Thoracic aorta (tissue), 2 donors: ENCODE results near the gene EMC9. TPM values are rescaled to one million over a fixed set of nuclear protein-coding genes. Genes with fewer than 3 reads are reported as not detected.

ENCODE experiments used
- ATAC-seq: fragments of 150-250 bp; one replicate; pipeline ENCODE4 v1.8.0; 2017; ENCODE audit warnings: low read depth; ENCODE audit not compliant: insufficient number of reproducible peaks, low FRiP score
- DNase-seq: peaks from one replicate; pipeline ENCODE4 v3.0.0-alpha.2; 2020; ENCODE audit warnings: low spot score
- H3K27ac ChIP-seq, 2 donors: fragments of 200-600 bp; sonication (generic); 1 replicate in 1 of 2; 2 replicates in 1 of 2; pipeline ENCODE4 v1.5.1; 2016; ENCODE audit warnings: mild to moderate bottlenecking in 2 of 2, moderate library complexity in 2 of 2
- H3K27me3 ChIP-seq: fragments of 200-600 bp; sonication (generic); replicated peaks from 2 replicates; pipeline ENCODE4 v1.6.0; 2016; ENCODE audit warnings: mild to moderate bottlenecking; ENCODE audit not compliant: insufficient read depth
- H3K36me3 ChIP-seq: fragments of 200-600 bp; sonication (generic); one replicate; pipeline ENCODE4 v1.5.1; 2016
- H3K4me1 ChIP-seq, 2 donors: fragments of 200-600 bp; sonication (generic); 1 replicate in 1 of 2; 2 replicates in 1 of 2; pipeline versions ENCODE4 v1.5.1 to v1.6.0; 2016; ENCODE audit warnings: low read depth in 2 of 2, mild to moderate bottlenecking in 1 of 2; ENCODE audit not compliant: control insufficient read depth in 1 of 2
- H3K4me3 ChIP-seq: fragments of 200-600 bp; sonication (generic); 2 replicates; pipeline ENCODE4 v1.5.1; 2016; ENCODE audit warnings: mild to moderate bottlenecking
- H3K9me3 ChIP-seq: fragments of 200-600 bp; sonication (generic); 2 replicates; pipeline ENCODE4 v1.5.1; 2016
- CTCF ChIP-seq: fragments of 200-600 bp; sonication (generic); IDR thresholded peaks from one replicate; pipeline ENCODE4 v1.5.1; 2019; ENCODE audit warnings: antibody characterized with exemption
- total RNA-seq, 2 donors: library from RNA; depleted of rRNA; stranded (reverse); fragments of >200 nt; gene quantifications; one replicate each; pipeline versions ENCODE4 v1.1.0 to v1.2.3, GENCODE V29; 2016

The EMC9 gene
- 10 to 100 TPM in 1 of 2 donors, 1 to 10 TPM in 1; 4.9 to 18.6 TPM for total RNA-seq

- DNase-seq (peak; percentile 100), ATAC-seq (peak; percentile 94)
- Histone ChIP-seq H3K4me1 (peaks cover 23 to 43% of the 10 kb centered on the region in 2 donors), H3K9me3 (no peaks in the 10 kb centered on the region), H3K27me3 (no peaks in the 10 kb centered on the region), H3K4me3 (peak within 1 kb of the TSS; percentile 85), H3K36me3 (peaks cover 13% of the 10 kb centered on the region), H3K27ac (peak within 1 kb of the TSS; percentile 84 to 90)
- peak; percentile 49 for TF ChIP-seq CTCF
Observed at GRCh38 chr14:24141097-24141880, at the start of gene EMC9. Gene EMC9, minus strand, starts transcription at chr14:24141591. Its CDS starts 287 bp downstream, at chr14:24141304.

- ATAC-seq, result no peak
- no peak for TF ChIP-seq CTCF
- Histone ChIP-seq H3K4me3 (no peak overlapping the region), H3K27me3 (no peaks in the 10 kb centered on the region), H3K9me3 (no peaks in the 10 kb centered on the region), H3K36me3 (peaks cover 15% of the 10 kb centered on the region), H3K4me1 (peaks cover 5 to 22% of the 10 kb centered on the region in 2 donors), H3K27ac (no peak overlapping the region)
- no peak for DNase-seq
Observed at GRCh38 chr14:24190416-24190815, 49.0 kb upstream of the EMC9 start.

GRCh38 chr14:24189460-24189859 lies 48.1 kb upstream of the EMC9 start:
- H3K4me1 ChIP-seq, result peaks cover 5 to 18% of the 10 kb centered on the region in 2 donors
- H3K36me3 ChIP-seq, result peaks cover 24% of the 10 kb centered on the region
- no peaks in the 10 kb centered on the region for H3K27me3 ChIP-seq
- ATAC-seq, result no peak
- H3K4me3 ChIP-seq, result no peak overlapping the region
- no peak for TF ChIP-seq CTCF
- H3K27ac ChIP-seq, result no peak overlapping the region
- DNase-seq, result no peak
- H3K9me3 ChIP-seq, result no peaks in the 10 kb centered on the region

GRCh38 chr14:24189059-24189375 lies 47.6 kb upstream of the EMC9 start:
- TF ChIP-seq CTCF, result no peak
- Histone ChIP-seq H3K27ac (peak overlapping the region; percentile 10 to 58), H3K9me3 (no peaks in the 10 kb centered on the region), H3K4me1 (peaks cover 5 to 13% of the 10 kb centered on the region in 2 donors), H3K4me3 (peak overlapping the region; percentile 82), H3K27me3 (no peaks in the 10 kb centered on the region), H3K36me3 (peaks cover 29% of the 10 kb centered on the region)
- DNase-seq, result no peak
- ATAC-seq, result no peak

GRCh38 chr14:24188251-24189058 lies 47.1 kb upstream of the EMC9 start, which contains the start of gene IPO4:
Gene IPO4, minus strand, starts transcription at chr14:24188816. Its CDS starts 29 bp downstream, at chr14:24188787.
- Histone ChIP-seq H3K4me3 (peak within 1 kb of the TSS; percentile 82), H3K27me3 (no peaks in the 10 kb centered on the region), H3K36me3 (peaks cover 32% of the 10 kb centered on the region), H3K9me3 (no peaks in the 10 kb centered on the region), H3K27ac (peak within 1 kb of the TSS; percentile 36 to 58), H3K4me1 (peaks cover 5 to 11% of the 10 kb centered on the region in 2 donors)
- no peak for TF ChIP-seq CTCF
- peak; percentile 89 for ATAC-seq
- peak; percentile 91 for DNase-seq
